ENCODE data around the gene TCF4.
A peak's percentile ranks its signal among the peaks of the same experiment; 100 is the strongest.

The TCF4 gene

GRCh38 chr18:55522011-55522410 is 66.0 kb downstream of the TCF4 start:
- no peak overlapping the region for H2AFZ ChIP-seq (ENCODE audit: low read length)
- TF ChIP-seq CTCF (conservative IDR thresholded peaks at IDR 0.05; ENCODE audit: low read length) (peak; percentile 69), EZH2phosphoT487 (IDR thresholded peaks at IDR 0.05; ENCODE audit: borderline replicate concordance) (no peak)
- H3F3A ChIP-seq (ENCODE audit: low read depth): no peaks in the 10 kb centered on the region
- H3K9me2 ChIP-seq (replicated peaks; ENCODE audit: low read depth, low read length): no peaks in the 10 kb centered on the region
- peaks cover 16% of the 10 kb centered on the region for H3K79me2 ChIP-seq (ENCODE audit: insufficient read depth, low read length)
- H3K4me2 ChIP-seq (ENCODE audit: low read depth, low read length, poor library complexity, severe bottlenecking): no peak overlapping the region
- no peaks in the 10 kb centered on the region for H3K27me3 ChIP-seq (ENCODE audit: insufficient read depth, low read length, poor library complexity, severe bottlenecking)
- no peaks in the 10 kb centered on the region for H3K9me3 ChIP-seq (ENCODE audit: insufficient read depth, low read depth, low read length)
- no peak overlapping the region for H3K4me3 ChIP-seq (ENCODE audit: low read length, poor library complexity, severe bottlenecking)
- H3K36me3 ChIP-seq (ENCODE audit: insufficient read depth, low read length): no peaks in the 10 kb centered on the region
- H3K4me1 ChIP-seq (ENCODE audit: insufficient read depth, low read length, poor library complexity, severe bottlenecking): peaks cover 8% of the 10 kb centered on the region
- H3K9ac ChIP-seq (ENCODE audit: low read depth, low read length, poor library complexity, severe bottlenecking): no peak overlapping the region
- no peaks in the 10 kb centered on the region for H4K20me1 ChIP-seq (ENCODE audit: insufficient read depth, low read length, poor library complexity, severe bottlenecking)

GRCh38 chr18:55517055-55517454 is 70.9 kb downstream of the TCF4 start:
- H2AFZ ChIP-seq (ENCODE audit: low read length): no peak overlapping the region
- no peak overlapping the region for H3K4me2 ChIP-seq (ENCODE audit: low read depth, low read length, poor library complexity, severe bottlenecking)
- no peaks in the 10 kb centered on the region for H3K36me3 ChIP-seq (ENCODE audit: insufficient read depth, low read length)
- H3K9me2 ChIP-seq (replicated peaks; ENCODE audit: low read depth, low read length): no peaks in the 10 kb centered on the region
- H3K79me2 ChIP-seq (ENCODE audit: insufficient read depth, low read length): peaks cover 18% of the 10 kb centered on the region; the same call in 1 of the 2 replicates
- no peaks in the 10 kb centered on the region for H3K27me3 ChIP-seq (ENCODE audit: insufficient read depth, low read length, poor library complexity, severe bottlenecking)
- H3K4me3 ChIP-seq (ENCODE audit: low read length, poor library complexity, severe bottlenecking): no peak overlapping the region
- TF ChIP-seq EZH2phosphoT487 (IDR thresholded peaks at IDR 0.05; ENCODE audit: borderline replicate concordance) (no peak), CTCF (conservative IDR thresholded peaks at IDR 0.05; ENCODE audit: low read length) (no peak)
- H3K9me3 ChIP-seq (ENCODE audit: insufficient read depth, low read depth, low read length): no peaks in the 10 kb centered on the region
- peaks cover 13% of the 10 kb centered on the region for H3K4me1 ChIP-seq (ENCODE audit: insufficient read depth, low read length, poor library complexity, severe bottlenecking)
- H3K9ac ChIP-seq (ENCODE audit: low read depth, low read length, poor library complexity, severe bottlenecking): no peak overlapping the region
- H3F3A ChIP-seq (ENCODE audit: low read depth): no peaks in the 10 kb centered on the region
- H4K20me1 ChIP-seq (ENCODE audit: insufficient read depth, low read length, poor library complexity, severe bottlenecking): no peaks in the 10 kb centered on the region

GRCh38 chr18:55515941-55516710 is 71.9 kb downstream of the TCF4 start:
- Histone ChIP-seq H4K20me1 (ENCODE audit: insufficient read depth, low read length, poor library complexity, severe bottlenecking) (no peaks in the 10 kb centered on the region), H3K27me3 (ENCODE audit: insufficient read depth, low read length, poor library complexity, severe bottlenecking) (no peaks in the 10 kb centered on the region), H3K36me3 (ENCODE audit: insufficient read depth, low read length) (no peaks in the 10 kb centered on the region), H3K4me2 (ENCODE audit: low read depth, low read length, poor library complexity, severe bottlenecking) (no peak overlapping the region), H3F3A (ENCODE audit: low read depth) (no peaks in the 10 kb centered on the region), H3K4me3 (ENCODE audit: low read length, poor library complexity, severe bottlenecking) (no peak overlapping the region), H3K9me3 (ENCODE audit: insufficient read depth, low read depth, low read length) (no peaks in the 10 kb centered on the region), H3K4me1 (ENCODE audit: insufficient read depth, low read length, poor library complexity, severe bottlenecking) (peaks cover 15% of the 10 kb centered on the region), H3K9me2 (replicated peaks; ENCODE audit: low read depth, low read length) (no peaks in the 10 kb centered on the region), H3K9ac (ENCODE audit: low read depth, low read length, poor library complexity, severe bottlenecking) (no peak overlapping the region), H2AFZ (ENCODE audit: low read length) (no peak overlapping the region), H3K79me2 (ENCODE audit: insufficient read depth, low read length) (peaks cover 18% of the 10 kb centered on the region; the same call in 1 of the 2 replicates)
- no peak for TF ChIP-seq CTCF (conservative IDR thresholded peaks at IDR 0.05; ENCODE audit: low read length)

All from Loucy (cell line).